H9 (cell line): ENCODE results near the gene CHRNB4. TPM values are rescaled to one million over a fixed set of nuclear protein-coding genes. Genes with fewer than 3 reads are reported as not detected.

Experiments
- DNase-seq: peaks from one replicate; pipeline ENCODE4 v3.0.0-alpha.2; 2017
- H2AFZ ChIP-seq: one replicate; pipeline ENCODE4 v1.6.1; 2013; ENCODE audit warnings: mild to moderate bottlenecking, low read length, control low read depth, moderate library complexity
- H2AK5ac ChIP-seq: 2 replicates; pipeline ENCODE4 v1.6.1; 2013; ENCODE audit warnings: low read length, control low read depth, mixed read lengths; ENCODE audit not compliant: insufficient read length
- H2BK120ac ChIP-seq: one replicate; pipeline ENCODE4 v1.6.1; 2013; ENCODE audit warnings: low read depth, mild to moderate bottlenecking, low read length, control low read depth, inconsistent platforms; ENCODE audit not compliant: poor library complexity, severe bottlenecking
- H2BK12ac ChIP-seq: 2 replicates; pipeline ENCODE4 v1.6.1; 2013; ENCODE audit warnings: low read length, control low read depth, mixed read lengths, low read depth; ENCODE audit not compliant: insufficient read length
- H2BK15ac ChIP-seq: 2 replicates; pipeline ENCODE4 v1.6.1; 2013; ENCODE audit warnings: low read depth, low read length, control low read depth
- H2BK20ac ChIP-seq: one replicate; pipeline ENCODE4 v1.6.1; 2013; ENCODE audit warnings: low read depth, mild to moderate bottlenecking, low read length, control low read depth, inconsistent platforms; ENCODE audit not compliant: poor library complexity, severe bottlenecking
- H2BK5ac ChIP-seq: 2 replicates; pipeline ENCODE4 v1.6.1; 2013; ENCODE audit warnings: low read length, control low read depth, mixed read lengths; ENCODE audit not compliant: insufficient read length
- H3K14ac ChIP-seq: 2 replicates; pipeline ENCODE4 v1.6.1; 2013; ENCODE audit warnings: low read length, control low read depth; ENCODE audit not compliant: insufficient read depth
- H3K18ac ChIP-seq: 2 replicates; pipeline ENCODE4 v1.6.1; 2013; ENCODE audit warnings: low read depth, mild to moderate bottlenecking, mixed read lengths, low read length, control low read depth; ENCODE audit not compliant: insufficient read length
- H3K23ac ChIP-seq: 2 replicates; pipeline ENCODE4 v1.6.1; 2013; ENCODE audit warnings: low read length, control low read depth, mixed read lengths, low read depth; ENCODE audit not compliant: insufficient read length
- H3K23me2 ChIP-seq: 2 replicates; pipeline ENCODE4 v1.6.1; 2013; ENCODE audit warnings: low read depth, mild to moderate bottlenecking, mixed read lengths, low read length, control low read depth; ENCODE audit not compliant: insufficient read length, poor library complexity, severe bottlenecking
- H3K27ac ChIP-seq: 2 replicates; pipeline ENCODE4 v1.5.1; 2013; ENCODE audit warnings: low read length, control low read depth, mixed read lengths, low read depth; ENCODE audit not compliant: insufficient read length
- H3K27me3 ChIP-seq: 2 replicates; pipeline ENCODE4 v1.6.1; 2013; ENCODE audit warnings: low read length, control low read depth, inconsistent platforms; ENCODE audit not compliant: insufficient read depth
- H3K4ac ChIP-seq: 2 replicates; pipeline ENCODE4 v1.6.1; 2013; ENCODE audit warnings: low read depth, mild to moderate bottlenecking, control low read depth, inconsistent platforms, low read length, moderate library complexity
- H3K4me1 ChIP-seq: 2 replicates; pipeline ENCODE4 v1.6.1; 2013; ENCODE audit warnings: low read length, control low read depth, inconsistent platforms; ENCODE audit not compliant: insufficient read depth
- H3K4me2 ChIP-seq: 2 replicates; pipeline ENCODE4 v1.6.1; 2013; ENCODE audit warnings: low read length, control low read depth, mixed read lengths; ENCODE audit not compliant: insufficient read length, insufficient read depth
- H3K56ac ChIP-seq: 2 replicates; pipeline ENCODE4 v1.6.1; 2013; ENCODE audit warnings: low read depth, mild to moderate bottlenecking, mixed read lengths, low read length, control low read depth; ENCODE audit not compliant: insufficient read length
- H3K79me1 ChIP-seq: 2 replicates; pipeline ENCODE4 v1.6.1; 2013; ENCODE audit warnings: low read depth, mild to moderate bottlenecking, moderate library complexity, low read length, control low read depth, inconsistent platforms; ENCODE audit not compliant: insufficient read depth, poor library complexity, severe bottlenecking
- H3K79me2 ChIP-seq: 2 replicates; pipeline ENCODE4 v1.6.1; 2013; ENCODE audit warnings: low read length, control low read depth, inconsistent platforms; ENCODE audit not compliant: insufficient read depth
- H3K9ac ChIP-seq: 2 replicates; pipeline ENCODE4 v1.6.1; 2013; ENCODE audit warnings: low read length, control low read depth, mixed read lengths; ENCODE audit not compliant: insufficient read length; ENCODE audit errors: extremely low read depth
- H3K9me3 ChIP-seq: one replicate; pipeline ENCODE4 v1.6.1; 2013; ENCODE audit warnings: low read depth, low read length, inconsistent platforms; ENCODE audit not compliant: control insufficient read depth
- H3T11ph ChIP-seq: one replicate; pipeline ENCODE4 v1.6.1; 2013; ENCODE audit warnings: mild to moderate bottlenecking, low read length, control low read depth, inconsistent platforms
- H4K20me1 ChIP-seq: one replicate; pipeline ENCODE4 v1.6.1; 2013; ENCODE audit not compliant: control insufficient read depth, insufficient read length, insufficient read depth
- H4K5ac ChIP-seq: 2 replicates; pipeline ENCODE4 v1.6.1; 2013; ENCODE audit warnings: low read depth, mild to moderate bottlenecking, mixed read lengths, low read length, control low read depth; ENCODE audit not compliant: insufficient read length
- H4K8ac ChIP-seq: replicated peaks from 2 replicates; pipeline ENCODE4 v1.6.1; 2013; ENCODE audit warnings: low read length, control low read depth, mixed read lengths, low read depth; ENCODE audit not compliant: insufficient read length
- H4K91ac ChIP-seq: 2 replicates; pipeline ENCODE4 v1.6.1; 2013; ENCODE audit warnings: low read depth, mild to moderate bottlenecking, moderate library complexity, mixed read lengths, low read length, control low read depth; ENCODE audit not compliant: insufficient read length
- H3K27ac Mint-ChIP-seq, 3 experiments: 2 replicates in 2 of 3; 3 replicates in 1 of 3; pipeline ENCODE4 v1.8.0; 2020 to 2021; ENCODE audit warnings: mixed read lengths in 3 of 3, mild to moderate bottlenecking in 1 of 3, moderate library complexity in 1 of 3
- H3K27me3 Mint-ChIP-seq: 2 replicates; pipeline ENCODE4 v1.8.0; 2021; ENCODE audit warnings: low read depth, mild to moderate bottlenecking, moderate library complexity, mixed read lengths
- H3K36me3 Mint-ChIP-seq, 3 experiments: 2 replicates in 2 of 3; 3 replicates in 1 of 3; pipeline ENCODE4 v1.8.0; 2020 to 2021; ENCODE audit warnings: low read depth in 3 of 3, mixed read lengths in 3 of 3; ENCODE audit not compliant: insufficient read depth in 1 of 3
- H3K4me1 Mint-ChIP-seq, 2 experiments: 2 replicates each; pipeline ENCODE4 v1.8.0; 2020; ENCODE audit warnings: mixed read lengths in 2 of 2
- H3K4me3 Mint-ChIP-seq, 2 experiments: 2 replicates in 1 of 2; 3 replicates in 1 of 2; pipeline ENCODE4 v1.8.0; 2020 to 2021; ENCODE audit warnings: mild to moderate bottlenecking in 2 of 2, mixed read lengths in 2 of 2, moderate library complexity in 1 of 2
- H3K9me3 Mint-ChIP-seq, 2 experiments: 2 replicates in 1 of 2; 3 replicates in 1 of 2; pipeline ENCODE4 v1.8.0; 2020; ENCODE audit warnings: mild to moderate bottlenecking in 2 of 2, mixed read lengths in 2 of 2, moderate library complexity in 1 of 2
- WGBS: extraction: QIAGEN DNeasy Blood & Tissue Kit; methylation state at CpG from one replicate; pipeline ENCODE4 v1.1.7; 2013; ENCODE audit warnings: missing lambda C conversion rate, low lambda C conversion rate, mixed read lengths; ENCODE audit not compliant: insufficient read length; ENCODE audit errors: extremely low coverage; 5-methylcytosine and 5-hydroxymethylcytosine counted together
- total RNA-seq: library from RNA; stranded (reverse); gene quantifications from 2 replicates; pipeline ENCODE4 v1.2.1, GENCODE V29; 2021
- TF ChIP-seq, protein P1 (sequence below): fragments of 200-600 bp; sonication (generic); conservative IDR thresholded peaks from 3 replicates; pipeline ENCODE4 v1.8.0; 2021; ENCODE audit warnings: antibody characterized with exemption, mild to moderate bottlenecking

Gene CHRNB4
- total RNA-seq, 1 experiment from 2014 or later: 1.9 TPM

DNA sequence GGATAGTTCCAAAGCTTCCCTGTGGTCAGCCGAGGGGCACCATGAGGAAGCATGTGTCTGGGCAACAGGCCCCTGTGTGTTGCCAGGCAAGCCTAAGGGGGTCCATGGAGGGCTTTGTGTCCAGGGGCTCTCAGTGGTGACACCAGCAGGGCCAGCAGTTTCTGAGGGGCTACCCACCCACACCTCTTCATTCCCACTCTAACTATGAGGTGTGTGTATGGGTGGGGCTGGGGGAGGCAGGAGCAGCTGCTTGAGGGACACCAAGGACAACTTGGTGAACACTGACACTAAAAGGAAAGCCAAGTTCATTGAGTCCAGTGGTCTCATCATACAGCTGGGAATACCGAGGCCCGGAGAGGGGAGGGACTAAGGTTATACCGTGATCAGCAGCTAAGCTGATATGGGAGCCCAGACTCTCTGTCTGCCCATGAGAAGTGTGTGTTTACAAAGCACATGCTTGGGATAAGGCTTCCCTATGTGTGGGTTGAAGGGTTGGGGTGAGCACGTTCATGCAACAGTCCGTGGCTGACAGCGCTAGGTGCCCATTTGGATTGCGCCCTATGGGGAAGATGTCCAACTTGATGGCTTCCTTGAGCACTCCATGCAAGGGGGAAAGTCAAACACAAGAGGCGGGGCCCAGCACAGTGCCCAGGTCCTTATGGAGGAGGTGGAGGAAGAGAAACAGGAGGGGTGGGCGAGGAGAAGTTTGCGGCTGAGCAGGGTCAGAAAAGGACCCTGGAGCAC, 34.8 kb upstream of the CHRNB4 start:
- Histone ChIP-seq H3K27me3 (no peaks in the 10 kb centered on the region; the same call in 1 of the 2 replicates), H3K27ac (no peak overlapping the region), H3K9me3 (no peaks in the 10 kb centered on the region), H3K4ac (no peak overlapping the region), H3K4me2 (no peak overlapping the region), H3K18ac (no peak overlapping the region), H2BK5ac (no peak overlapping the region), H4K8ac (no peak overlapping the region), H2AFZ (no peak overlapping the region), H3K79me1 (no peaks in the 10 kb centered on the region), H3K9ac (no peak overlapping the region), H2BK120ac (no peak overlapping the region), H2BK12ac (no peak overlapping the region), H4K20me1 (no peaks in the 10 kb centered on the region), H3K23me2 (no peaks in the 10 kb centered on the region), H2BK20ac (no peak overlapping the region), H4K5ac (no peak overlapping the region), H3K23ac (no peak overlapping the region), H4K91ac (no peak overlapping the region), H3K79me2 (no peaks in the 10 kb centered on the region), H3K14ac (no peak overlapping the region), H2AK5ac (no peak overlapping the region), H3T11ph (no peak overlapping the region), H3K56ac (no peak overlapping the region), H2BK15ac (no peak overlapping the region), H3K4me1 (peaks cover 2% of the 10 kb centered on the region; the same call in 1 of the 2 replicates)
- TF ChIP-seq, protein P1, sequence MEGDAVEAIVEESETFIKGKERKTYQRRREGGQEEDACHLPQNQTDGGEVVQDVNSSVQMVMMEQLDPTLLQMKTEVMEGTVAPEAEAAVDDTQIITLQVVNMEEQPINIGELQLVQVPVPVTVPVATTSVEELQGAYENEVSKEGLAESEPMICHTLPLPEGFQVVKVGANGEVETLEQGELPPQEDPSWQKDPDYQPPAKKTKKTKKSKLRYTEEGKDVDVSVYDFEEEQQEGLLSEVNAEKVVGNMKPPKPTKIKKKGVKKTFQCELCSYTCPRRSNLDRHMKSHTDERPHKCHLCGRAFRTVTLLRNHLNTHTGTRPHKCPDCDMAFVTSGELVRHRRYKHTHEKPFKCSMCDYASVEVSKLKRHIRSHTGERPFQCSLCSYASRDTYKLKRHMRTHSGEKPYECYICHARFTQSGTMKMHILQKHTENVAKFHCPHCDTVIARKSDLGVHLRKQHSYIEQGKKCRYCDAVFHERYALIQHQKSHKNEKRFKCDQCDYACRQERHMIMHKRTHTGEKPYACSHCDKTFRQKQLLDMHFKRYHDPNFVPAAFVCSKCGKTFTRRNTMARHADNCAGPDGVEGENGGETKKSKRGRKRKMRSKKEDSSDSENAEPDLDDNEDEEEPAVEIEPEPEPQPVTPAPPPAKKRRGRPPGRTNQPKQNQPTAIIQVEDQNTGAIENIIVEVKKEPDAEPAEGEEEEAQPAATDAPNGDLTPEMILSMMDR: no peak
- no peak for DNase-seq
- Mint-ChIP-seq H3K4me3 (peak overlapping the region in 1 of 2 experiments; percentile 33; a peak in 1 of 5 replicates), H3K27ac (peak overlapping the region in 1 of 3 experiments; percentile 33; a peak in 1 of 7 replicates), H3K27me3 (peaks cover 38% of the 10 kb centered on the region), H3K36me3 (no peaks in the 10 kb centered on the region), H3K4me1 (peaks cover 58 to 64% of the 10 kb centered on the region in 2 experiments), H3K9me3 (no peaks in the 10 kb centered on the region)
- WGBS: no CpG with 5 or more reads among the region's 11 CpGs
